GM12874 (cell line): Measurements from ENCODE around the gene PPP1R27.

Experiments
- TF ChIP-seq, protein P1 (sequence below): IDR thresholded peaks from 2 replicates; pipeline ENCODE4 v1.5.1; 2011; ENCODE audit warnings: low read depth, mild to moderate bottlenecking, control low read depth, low read length, moderate library complexity; ENCODE audit not compliant: insufficient read depth

The PPP1R27 gene

DNA sequence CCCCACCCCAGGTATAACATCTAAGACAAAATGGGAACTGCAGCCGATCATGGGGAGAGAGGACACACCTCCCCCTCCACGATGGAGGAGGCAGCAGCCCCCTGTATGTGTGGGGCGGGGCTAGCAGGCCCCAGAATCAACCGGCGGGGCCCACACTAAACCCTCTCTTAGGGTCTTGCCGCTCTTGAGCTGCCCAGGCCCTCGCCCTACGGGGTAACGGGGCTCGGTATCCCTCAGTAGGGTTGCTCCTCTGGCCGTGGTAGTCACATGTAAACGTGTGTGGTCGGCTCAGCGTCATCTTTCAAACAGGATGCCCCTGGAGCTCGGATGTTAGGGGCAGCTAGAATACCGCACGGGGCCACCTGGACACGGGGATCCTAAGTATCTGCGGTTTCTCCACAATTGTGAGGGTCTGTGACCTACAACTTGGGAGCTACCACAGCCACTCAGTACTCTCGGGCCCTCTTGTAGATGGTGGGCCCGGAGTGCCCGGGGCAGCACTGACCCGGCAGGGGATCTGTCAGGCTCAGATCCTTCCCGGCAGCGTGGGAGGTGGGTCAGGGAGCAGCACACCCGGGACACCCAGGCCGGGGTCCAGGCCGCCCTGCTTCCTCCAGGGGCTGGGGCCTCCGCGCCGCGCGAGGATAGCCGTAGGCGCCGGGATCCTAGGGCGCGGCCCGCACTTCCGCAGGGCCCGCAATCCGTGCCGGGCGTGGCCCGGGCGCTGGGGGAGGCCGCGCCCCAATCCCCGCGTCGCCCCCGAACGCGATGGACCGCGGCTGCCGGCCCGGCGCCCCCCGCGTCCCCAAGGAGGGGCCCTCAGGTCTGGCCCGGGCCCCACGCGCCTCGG, 35.5 kb upstream of the PPP1R27 start:
- TF ChIP-seq, protein P1, sequence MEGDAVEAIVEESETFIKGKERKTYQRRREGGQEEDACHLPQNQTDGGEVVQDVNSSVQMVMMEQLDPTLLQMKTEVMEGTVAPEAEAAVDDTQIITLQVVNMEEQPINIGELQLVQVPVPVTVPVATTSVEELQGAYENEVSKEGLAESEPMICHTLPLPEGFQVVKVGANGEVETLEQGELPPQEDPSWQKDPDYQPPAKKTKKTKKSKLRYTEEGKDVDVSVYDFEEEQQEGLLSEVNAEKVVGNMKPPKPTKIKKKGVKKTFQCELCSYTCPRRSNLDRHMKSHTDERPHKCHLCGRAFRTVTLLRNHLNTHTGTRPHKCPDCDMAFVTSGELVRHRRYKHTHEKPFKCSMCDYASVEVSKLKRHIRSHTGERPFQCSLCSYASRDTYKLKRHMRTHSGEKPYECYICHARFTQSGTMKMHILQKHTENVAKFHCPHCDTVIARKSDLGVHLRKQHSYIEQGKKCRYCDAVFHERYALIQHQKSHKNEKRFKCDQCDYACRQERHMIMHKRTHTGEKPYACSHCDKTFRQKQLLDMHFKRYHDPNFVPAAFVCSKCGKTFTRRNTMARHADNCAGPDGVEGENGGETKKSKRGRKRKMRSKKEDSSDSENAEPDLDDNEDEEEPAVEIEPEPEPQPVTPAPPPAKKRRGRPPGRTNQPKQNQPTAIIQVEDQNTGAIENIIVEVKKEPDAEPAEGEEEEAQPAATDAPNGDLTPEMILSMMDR, result no peak

DNA sequence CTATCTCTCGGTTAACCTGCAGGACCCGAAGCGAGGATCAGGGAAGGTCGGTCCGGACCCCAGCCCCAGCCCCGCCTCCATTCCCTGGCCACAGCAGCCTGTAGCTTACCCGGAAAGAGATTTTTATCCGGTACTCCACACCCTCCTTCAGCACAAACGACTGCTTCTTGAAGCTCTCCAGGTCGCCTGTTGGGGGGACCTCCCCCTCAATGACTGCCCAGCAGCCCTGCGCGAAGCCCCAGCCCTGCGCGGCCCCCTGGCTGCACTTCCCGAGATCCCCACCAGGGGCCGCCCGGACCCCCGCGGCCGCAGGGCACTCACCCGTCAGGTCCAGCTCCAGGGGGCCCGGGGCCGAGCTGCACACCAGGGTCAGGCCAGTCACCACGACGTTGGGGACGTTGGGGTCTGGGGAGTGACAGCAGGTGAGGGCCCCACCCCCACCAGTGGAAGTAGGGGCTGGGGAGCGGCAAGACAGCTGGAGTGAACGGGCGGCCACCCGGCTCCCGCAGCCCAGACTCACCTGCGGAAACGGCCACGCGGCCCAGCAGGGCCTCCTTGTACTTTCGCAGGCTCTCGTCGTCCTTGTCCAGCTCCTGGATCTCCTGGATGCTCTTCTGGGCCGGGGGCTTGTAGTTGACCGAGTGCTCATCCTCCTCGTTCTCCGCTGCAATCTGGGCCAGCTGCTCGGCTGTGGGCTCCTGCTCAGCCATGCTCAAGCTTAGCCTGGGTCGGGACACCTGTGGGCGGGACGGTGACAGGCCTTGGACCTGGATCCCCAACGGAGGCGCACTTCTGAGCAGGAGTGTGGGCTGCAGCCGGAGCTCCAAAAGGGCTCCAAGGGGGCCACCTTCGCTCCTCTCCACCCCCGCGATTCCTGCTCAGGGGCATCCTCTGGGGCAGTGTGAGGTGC, 34.6 kb upstream of the PPP1R27 start:
- TF ChIP-seq, protein P1, result peak; percentile 97

DNA sequence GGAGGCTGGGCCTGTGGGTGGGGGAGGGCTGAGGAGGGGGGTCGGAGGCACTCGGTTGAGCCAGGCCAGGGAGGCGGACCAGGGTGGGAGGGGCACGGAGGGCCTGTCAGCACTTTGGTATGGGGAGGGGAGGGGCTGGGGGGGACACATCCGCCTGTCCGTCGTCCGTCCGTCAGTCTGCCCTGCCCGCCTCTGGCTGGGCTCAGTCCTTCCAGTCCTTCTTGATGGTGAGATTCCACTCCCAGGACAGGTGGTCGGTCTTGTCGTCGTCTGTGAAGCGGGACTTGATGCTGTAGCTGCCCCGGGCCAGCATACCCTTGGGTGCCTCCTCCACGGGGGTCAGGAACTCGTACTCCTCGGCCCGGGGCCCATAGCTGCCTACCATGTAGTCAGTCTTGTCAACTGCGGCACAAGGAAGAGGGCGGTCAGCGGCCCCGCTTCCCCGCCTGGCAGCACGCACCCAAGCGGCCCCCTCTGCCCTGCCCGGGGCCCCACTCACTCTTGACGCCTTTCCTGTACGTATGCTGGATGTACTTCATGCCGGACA, 33.9 kb upstream of the PPP1R27 start:
- TF ChIP-seq, protein P1, result no peak

DNA sequence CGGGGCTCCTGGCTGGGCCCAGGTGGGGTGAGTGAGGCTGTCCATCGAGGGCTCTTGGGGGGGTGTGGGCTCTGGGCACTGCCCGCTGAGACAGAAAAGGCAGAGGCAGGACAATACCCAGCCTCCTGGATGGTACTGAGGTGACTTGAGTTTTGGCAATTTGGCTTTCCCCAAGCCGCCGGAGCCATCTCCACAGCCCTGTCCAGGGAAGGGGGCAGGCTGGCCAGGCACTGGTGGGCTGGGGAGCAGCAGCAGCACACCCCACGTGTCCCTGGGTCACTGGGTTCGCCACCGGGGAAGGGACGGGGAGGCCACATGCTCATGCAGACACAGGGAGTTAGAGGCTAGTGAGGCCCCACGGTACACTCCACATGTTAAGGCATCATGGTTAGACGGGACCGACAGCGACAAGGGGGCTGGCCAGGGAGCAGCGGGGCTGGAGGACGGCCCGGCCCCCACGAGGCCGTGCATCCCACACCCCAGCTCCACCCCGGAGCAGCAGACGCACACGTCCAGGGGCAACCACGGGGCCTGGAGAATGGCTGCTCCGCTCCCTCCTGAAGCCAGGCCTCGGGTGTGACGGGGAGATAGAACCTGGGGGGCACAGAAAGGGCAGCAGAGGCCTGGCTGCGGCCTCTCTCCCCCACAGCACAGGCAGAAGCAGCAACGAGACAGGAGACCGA, 33.3 kb upstream of the PPP1R27 start:
- TF ChIP-seq, protein P1, result no peak

DNA sequence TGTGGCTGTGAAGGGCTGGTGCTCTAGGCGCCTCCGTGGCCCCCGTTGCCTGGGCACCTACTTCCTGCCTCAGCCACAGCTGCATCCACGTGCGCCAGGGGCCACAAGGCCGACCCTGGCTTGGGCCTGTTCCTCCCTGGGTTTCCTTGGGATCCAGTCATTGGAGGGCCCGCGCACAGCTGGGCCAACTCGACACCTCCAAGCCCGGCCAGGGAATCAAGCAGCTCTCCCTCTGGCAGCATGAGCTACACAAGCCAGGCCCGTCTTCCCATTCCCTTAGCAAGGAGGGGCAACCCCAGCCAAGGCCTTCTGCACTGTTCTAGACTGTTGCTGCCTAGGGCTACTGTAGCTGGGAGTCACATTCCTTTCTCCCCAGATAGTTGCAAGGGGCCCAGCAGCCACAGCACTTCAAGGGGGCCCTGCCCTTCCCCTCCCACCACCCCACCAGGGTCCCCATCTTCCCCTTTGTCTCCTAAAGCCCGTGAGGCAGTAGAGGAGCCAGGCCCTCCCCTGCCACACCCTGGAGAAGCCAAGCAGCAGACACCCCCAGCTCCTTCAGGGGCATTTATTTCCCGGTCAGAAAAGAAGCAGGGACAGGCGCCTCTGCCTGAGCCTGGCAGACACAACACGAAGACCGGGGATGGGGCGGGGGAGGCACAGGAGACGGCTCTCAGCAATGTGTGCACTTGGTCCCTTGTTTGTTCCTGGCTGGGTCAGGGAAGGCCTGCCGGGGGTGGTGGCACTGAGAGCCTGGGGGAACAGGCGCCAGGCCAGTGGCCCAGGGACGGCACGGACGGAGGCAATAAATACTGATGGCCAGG, 32.5 kb upstream of the PPP1R27 start:
- TF ChIP-seq, protein P1, result no peak

DNA sequence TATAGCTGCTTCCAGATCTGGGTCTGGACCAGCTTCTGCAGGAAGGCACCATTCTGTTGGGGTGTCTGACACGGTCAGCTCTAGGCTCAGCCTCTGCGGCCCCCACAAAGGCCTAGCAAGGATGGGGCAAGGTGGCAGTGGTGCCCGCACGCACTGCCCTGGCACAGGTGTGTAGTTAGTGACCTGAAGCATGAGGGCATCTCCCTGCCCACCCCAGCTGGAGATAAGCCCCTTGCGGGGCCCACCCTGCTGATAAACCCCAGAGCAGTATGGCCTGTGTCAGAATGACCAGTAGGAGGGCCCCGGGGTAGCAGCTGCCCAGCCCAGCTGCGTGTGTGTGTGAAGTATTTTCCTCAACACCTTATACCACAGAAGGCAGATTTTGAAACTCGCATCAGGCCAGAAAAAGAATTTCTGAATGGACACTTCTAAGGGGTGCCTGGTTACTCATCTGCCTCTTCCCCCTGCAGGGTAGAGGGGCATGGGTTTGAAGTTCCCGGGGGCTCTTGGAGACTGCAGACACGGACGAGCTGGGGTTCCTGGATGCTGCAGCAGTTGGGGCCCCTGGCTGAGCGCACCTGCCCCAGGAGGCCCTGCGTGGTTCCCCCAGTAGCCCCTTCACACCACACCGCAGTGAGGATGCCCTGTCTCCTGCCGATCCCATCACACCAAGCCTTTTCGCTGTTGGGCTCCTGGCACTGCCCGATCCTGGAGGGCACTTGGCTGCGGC, 31.8 kb upstream of the PPP1R27 start:
- TF ChIP-seq, protein P1, result no peak
